GM12878 (cell line): ENCODE measurements around the gene SEMA3A. TPM values are rescaled to one million over a fixed set of nuclear protein-coding genes. Genes with fewer than 3 reads are reported as not detected.
"Not testable (repeated sequence)": the region's sequence is repeated elsewhere in the genome, so short reads cannot be mapped to it uniquely, and the experiment has no call there.

ENCODE experiments used
- ATAC-seq: fragments of 200-7000 bp; cut with Tn5 transposase; 3 replicates; pipeline ENCODE4 v1.9.1; 2020; ENCODE audit warnings: mild to moderate bottlenecking, moderate library complexity
- BruUV-seq: library from RNA; stranded (reverse); fragments of 400-500 nt; replicated peaks from 2 replicates; lab custom pipeline; 2021; lab: Mats Ljungman, UMichigan
- CTCF ChIA-PET: fragments of 300-600 bp; sonication (Branson Sonifier 250); formaldehyde crosslinking; extraction: SDS; loops from one replicate; lab custom pipeline; 2021; ENCODE audit warnings: inconsistent platforms; lab: Yijun Ruan, JAX
- POLR2A ChIA-PET: fragments of 350-600 bp; formaldehyde crosslinking; extraction: SDS; loops from one replicate; lab custom pipeline; 2021; ENCODE audit warnings: inconsistent platforms; lab: Charles Lee
- RAD21 ChIA-PET: fragments of 300-600 bp; sonication (Branson Sonifier 250); formaldehyde crosslinking; loops from one replicate; lab custom pipeline; 2023; ENCODE audit warnings: antibody characterized with exemption; ENCODE audit not compliant: unreplicated experiment; lab: Charles Lee
- SMC1A ChIA-PET: fragments of 300-600 bp; sonication (Branson Sonifier 250); formaldehyde crosslinking; loops from one replicate; lab custom pipeline; 2023; ENCODE audit not compliant: unreplicated experiment, uncharacterized antibody; lab: Charles Lee
- DNase-seq: peaks from one replicate; pipeline ENCODE4 v3.0.0-alpha.2; 2011; ENCODE audit warnings: low read depth, low spot score
- FAIRE-seq: peaks from 3 replicates; lab custom pipeline; 2011; peaks lifted over from hg19 to GRCh38; lab: Jason Lieb, UNC
- H2AFZ ChIP-seq: 2 replicates; pipeline ENCODE4 v1.6.0; 2011; ENCODE audit warnings: low read depth, low read length, control low read depth; ENCODE audit not compliant: control insufficient read depth
- H3K27ac ChIP-seq: 2 replicates; pipeline ENCODE4 v1.5.1; 2011; ENCODE audit warnings: control low read depth; ENCODE audit not compliant: control insufficient read depth, insufficient read depth
- H3K27me3 ChIP-seq, 2 experiments: replicated peaks in 1 of 2; 2 replicates each; pipeline versions ENCODE4 v1.6.0 to v1.6.1; 2011; ENCODE audit warnings: low read length in 1 of 2; ENCODE audit not compliant: control insufficient read depth in 2 of 2, insufficient read depth in 2 of 2
- H3K36me3 ChIP-seq, 2 experiments: 2 replicates each; pipeline ENCODE4 v1.5.1; 2011; ENCODE audit warnings: low read length in 1 of 2; ENCODE audit not compliant: control insufficient read depth in 2 of 2, insufficient read depth in 2 of 2
- H3K4me1 ChIP-seq: 2 replicates; pipeline ENCODE4 v1.6.1; 2011; ENCODE audit warnings: mild to moderate bottlenecking, low read length, moderate library complexity, mixed read lengths; ENCODE audit not compliant: control insufficient read depth, insufficient read depth
- H3K4me2 ChIP-seq: 2 replicates; pipeline ENCODE4 v1.6.0; 2011; ENCODE audit warnings: control low read depth; ENCODE audit not compliant: control insufficient read depth, insufficient read depth
- H3K4me3 ChIP-seq: fragments of 200-600 bp; sonication (generic); 2 replicates; pipeline ENCODE4 v1.5.1; 2016
- H3K79me2 ChIP-seq: 2 replicates; pipeline ENCODE4 v1.6.0; 2011; ENCODE audit warnings: low read length; ENCODE audit not compliant: control insufficient read depth, insufficient read depth
- H3K9ac ChIP-seq: 2 replicates; pipeline ENCODE4 v1.8.0; 2011; ENCODE audit warnings: low read length, control low read depth, mixed read lengths; ENCODE audit not compliant: control insufficient read depth, insufficient read depth
- H3K9me3 ChIP-seq: replicated peaks from 3 replicates; pipeline ENCODE4 v1.5.1; 2011; ENCODE audit warnings: mild to moderate bottlenecking, low read length; ENCODE audit not compliant: control insufficient read depth, insufficient read depth
- H4K20me1 ChIP-seq: 2 replicates; pipeline ENCODE4 v1.6.0; 2011; ENCODE audit not compliant: control insufficient read depth, insufficient read depth
- ETV6 ChIP-seq, 2 experiments: fragments of 450-650 bp in 1 of 2; IDR thresholded peaks in 1 of 2; conservative IDR thresholded peaks in 1 of 2; 2 replicates each; pipeline ENCODE4 v1.6.1; 2014; ENCODE audit warnings: antibody characterized with exemption in 1 of 2, borderline replicate concordance in 1 of 2, low read depth in 1 of 2, mild to moderate bottlenecking in 1 of 2, moderate library complexity in 1 of 2
- IKZF1 ChIP-seq: fragments of 450-650 bp; conservative IDR thresholded peaks from 2 replicates; pipeline ENCODE4 v1.6.1; 2017; ENCODE audit warnings: antibody characterized with exemption, mild to moderate bottlenecking
- IKZF2 ChIP-seq, 2 experiments: fragments of 450-650 bp; IDR thresholded peaks; 2 replicates each; pipeline ENCODE4 v1.6.1; 2017; ENCODE audit warnings: mild to moderate bottlenecking in 2 of 2, moderate library complexity in 2 of 2
- IRF5 ChIP-seq: fragments of 450-650 bp; IDR thresholded peaks from 2 replicates; pipeline ENCODE4 v1.6.1; 2017; ENCODE audit warnings: borderline replicate concordance
- JUNB ChIP-seq: IDR thresholded peaks from 2 replicates; pipeline ENCODE4 v1.6.1; 2016; ENCODE audit warnings: antibody characterized with exemption, mild to moderate bottlenecking
- MTA2 ChIP-seq: fragments of 450-650 bp; IDR thresholded peaks from 2 replicates; pipeline ENCODE4 v1.6.1; 2016; ENCODE audit warnings: low read depth, mild to moderate bottlenecking, moderate library complexity
- NFXL1 ChIP-seq: fragments of 450-650 bp; IDR thresholded peaks from 2 replicates; pipeline ENCODE4 v1.6.1; 2017; ENCODE audit warnings: antibody characterized with exemption, mild to moderate bottlenecking, borderline replicate concordance
- REST ChIP-seq: IDR thresholded peaks from 2 replicates; pipeline ENCODE4 v1.6.1; 2012; ENCODE audit warnings: mild to moderate bottlenecking, low read depth, low read length
- RFX5 ChIP-seq: IDR thresholded peaks from 2 replicates; pipeline ENCODE4 v1.6.1; 2011; ENCODE audit warnings: low read depth, low read length, improper control_type of control experiment
- SPI1 ChIP-seq: IDR thresholded peaks from 2 replicates; pipeline ENCODE4 v1.6.1; 2011; ENCODE audit warnings: low read depth, mild to moderate bottlenecking, low read length, moderate library complexity, borderline replicate concordance; ENCODE audit not compliant: insufficient read depth
- STAT3 ChIP-seq: IDR thresholded peaks from 2 replicates; pipeline ENCODE4 v1.6.1; 2011; ENCODE audit warnings: low read depth, low read length, improper control_type of control experiment
- WGBS: methylation state at CpG from one replicate; pipeline ENCODE4 v1.1.6; 2016; ENCODE audit warnings: low lambda C conversion rate; ENCODE audit not compliant: insufficient replicate concordance, insufficient coverage; ENCODE audit errors: missing lambda C conversion rate; 5-methylcytosine and 5-hydroxymethylcytosine counted together
- in situ Hi-C: fragments of 300-500 bp; cut with MboI; formaldehyde crosslinking; loops from 9 replicates; pipeline ENCODE4 v1.14.3; 2018; ENCODE audit warnings: mixed read lengths
- intact Hi-C: fragments of 100-400 bp; cut with micrococcal nuclease; formaldehyde crosslinking; loops from one replicate; pipeline ENCODE4 v1.14.2; 2022; ENCODE audit not compliant: unreplicated experiment
- polyA plus RNA-seq, 11 experiments: library from polyadenylated mRNA; depleted of rRNA in 4 of 11; unstranded in 6 of 11; stranded (reverse) in 5 of 11; fragments of >200 nt; fragmentation: Nextera tagmentation in 4 of 11; fragmentation: Illumina TruSeq in 1 of 11; extraction: Ambion mirVana in 4 of 11; extraction: Trizol in 1 of 11; gene quantifications; 1 replicate in 1 of 11; 2 replicates in 10 of 11; pipeline versions ENCODE4 v1.2.1 to v1.2.3, GENCODE V29; 2011 to 2016; ENCODE audit warnings: inconsistent platforms in 2 of 11, missing spikeins in 2 of 11, low read depth in 1 of 11
- total RNA-seq, 4 experiments: library from RNA; depleted of rRNA in 3 of 4; stranded (reverse); fragments of >200 nt in 3 of 4; fragmentation: Illumina TruSeq in 1 of 4; extraction: Trizol in 1 of 4; gene quantifications; 2 replicates each; pipeline versions ENCODE4 v1.2.1 to v1.2.3, GENCODE V29; 2013 to 2021

SEMA3A gene
- total and polyA plus RNA-seq, 10 of the 15 experiments (the other 5 are each of a cell fraction or from before 2014, with no cell fraction given) = 0.01 to 3.3 (median 0.24) TPM

- 0 out of 2 replicates have a peak, but pooled peaks have one; percentile 15 for TF ChIP-seq MTA2
- TF ChIP-seq SPI1 = peak; percentile 47; the same call in 1 of the 2 replicates
- TF ChIP-seq IKZF1 = peak; percentile 38; the same call in 1 of the 2 replicates
- TF ChIP-seq JUNB = peak; percentile 30; the same call in 1 of the 2 replicates
- TF ChIP-seq IKZF2 (IDR thresholded peaks at IDR 0.05) = peak; percentile 37 to 56; a peak in 2 of 4 replicates
- TF ChIP-seq, all 136 proteins: peak for 5; not testable (repeated sequence) for 131
- intact Hi-C loops = loop anchor here (10.0 kb wide), 1 partner anchor 132 kb away; no protein-coding TSS in a partner anchor
- DNase-seq, CTCF ChIA-PET, ATAC-seq, H3K79me2 ChIP-seq, H3K4me1 ChIP-seq, in situ Hi-C loops, H4K20me1 ChIP-seq, H3K27me3 ChIP-seq, H3K27ac ChIP-seq, BruUV-seq, RAD21 ChIA-PET, H3K9ac ChIP-seq, H3K9me3 ChIP-seq, H2AFZ ChIP-seq, H3K36me3 ChIP-seq, FAIRE-seq, H3K4me2 ChIP-seq, H3K4me3 ChIP-seq: not testable (repeated sequence)
- POLR2A ChIA-PET = interaction anchor here (0.6 kb wide), 1 partner anchor 48 kb away, joined by 8 read pairs; the partner anchor contains the start of gene SEMA3A
- SMC1A ChIA-PET = interaction anchor here (0.8 kb wide), 1 partner anchor 11 kb away, joined by 3 read pairs; no protein-coding TSS in a partner anchor
- WGBS = 41% methylated on average over 6 of the region's 6 CpGs
Observed at GRCh38 chr7:84243037-84243436, 48.4 kb upstream of the SEMA3A start.

- RAD21 ChIA-PET = no interaction called here
- Histone ChIP-seq H4K20me1 (no peaks in the 10 kb centered on the region), H3K27me3 (no peaks in the 10 kb centered on the region), H3K36me3 (no peaks in the 10 kb centered on the region), H3K79me2 (no peaks in the 10 kb centered on the region), H3K4me2 (no peak overlapping the region), H3K4me3 (no peak overlapping the region), H2AFZ (no peak overlapping the region), H3K27ac (no peak overlapping the region), H3K9me3 (no peaks in the 10 kb centered on the region), H3K9ac (no peak overlapping the region), H3K4me1 (no peaks in the 10 kb centered on the region)
- TF ChIP-seq IRF5 = no peak
- TF ChIP-seq RFX5 = no peak
- TF ChIP-seq STAT3 = no peak
- TF ChIP-seq REST = no peak
- TF ChIP-seq ETV6 (conservative IDR thresholded peaks at IDR 0.05 in 1 of 2, IDR thresholded peaks at IDR 0.05 in 1 of 2; ENCODE audit: borderline replicate concordance in 1 of 2, low read depth in 1 of 2) = no peak
- TF ChIP-seq NFXL1 = no peak
- DNase-seq (no peak), ATAC-seq (peak; percentile 36; the same call in 2 of the 3 replicates), FAIRE-seq (no peak)
- SMC1A ChIA-PET = no interaction called here
- 36% methylated on average over 6 of the region's 6 CpGs for WGBS
- CTCF ChIA-PET = no interaction called here
- intact Hi-C loops (no loop called here), in situ Hi-C loops (no loop called here)
- BruUV-seq = no TSS peak
- POLR2A ChIA-PET = no interaction called here
Observed at GRCh38 chr7:84238596-84238995, 44.0 kb upstream of the SEMA3A start.
